ENCODE data around the gene FABP1.
A peak's percentile ranks its signal among the peaks of the same experiment; 100 is the strongest.

Gene FABP1

GRCh38 chr2:88113069-88113468, 14.8 kb downstream of the FABP1 start:
- DNase-seq = no peak

- no peak for DNase-seq
Observed at GRCh38 chr2:88110830-88111229, 17.0 kb downstream of the FABP1 start.

- no peak for DNase-seq
Observed at GRCh38 chr2:88108796-88109195, 19.1 kb downstream of the FABP1 start.

GRCh38 chr2:88100489-88100858, 27.4 kb downstream of the FABP1 start:
- DNase-seq = no peak

- DNase-seq = peak; percentile 9
Observed at GRCh38 chr2:88099798-88100488, 27.9 kb downstream of the FABP1 start.

- DNase-seq = no peak
Observed at GRCh38 chr2:88098558-88098900, 29.3 kb downstream of the FABP1 start.

GRCh38 chr2:88097891-88098557, 29.8 kb downstream of the FABP1 start:
- DNase-seq = no peak

- DNase-seq = no peak
Observed at GRCh38 chr2:88097192-88097591, 30.7 kb downstream of the FABP1 start.

GRCh38 chr2:88096708-88097107, 31.2 kb downstream of the FABP1 start:
- DNase-seq = no peak

GRCh38 chr2:88095022-88095421, 32.8 kb downstream of the FABP1 start:
- no peak for DNase-seq

GRCh38 chr2:88092773-88093172, 35.1 kb downstream of the FABP1 start:
- DNase-seq = no peak

- no peak for DNase-seq
Observed at GRCh38 chr2:88091943-88092342, 35.9 kb downstream of the FABP1 start.

GRCh38 chr2:88090446-88091283, 37.2 kb downstream of the FABP1 start:
- no peak for DNase-seq

- no peak for DNase-seq
Observed at GRCh38 chr2:88088999-88089398, 38.9 kb downstream of the FABP1 start.

- no peak for DNase-seq
Observed at GRCh38 chr2:88087763-88088162, 40.1 kb downstream of the FABP1 start.

- no peak for DNase-seq
Observed at GRCh38 chr2:88087073-88087472, 40.8 kb downstream of the FABP1 start.

- no peak for DNase-seq
Observed at GRCh38 chr2:88086401-88086800, 41.5 kb downstream of the FABP1 start.

- DNase-seq = no peak
Observed at GRCh38 chr2:88085602-88086001, 42.3 kb downstream of the FABP1 start.

- no peak for DNase-seq
Observed at GRCh38 chr2:88085099-88085498, 42.8 kb downstream of the FABP1 start.

- DNase-seq = no peak
Observed at GRCh38 chr2:88082781-88083180, 45.1 kb downstream of the FABP1 start.

GRCh38 chr2:88081924-88082608, 45.8 kb downstream of the FABP1 start:
- DNase-seq = no peak

GRCh38 chr2:88080545-88080944, 47.3 kb downstream of the FABP1 start:
- no peak for DNase-seq

- no peak for DNase-seq
Observed at GRCh38 chr2:88078643-88079172, 49.2 kb downstream of the FABP1 start.
